ENCODE measurements around the gene GNE.

Gene GNE

DNA sequence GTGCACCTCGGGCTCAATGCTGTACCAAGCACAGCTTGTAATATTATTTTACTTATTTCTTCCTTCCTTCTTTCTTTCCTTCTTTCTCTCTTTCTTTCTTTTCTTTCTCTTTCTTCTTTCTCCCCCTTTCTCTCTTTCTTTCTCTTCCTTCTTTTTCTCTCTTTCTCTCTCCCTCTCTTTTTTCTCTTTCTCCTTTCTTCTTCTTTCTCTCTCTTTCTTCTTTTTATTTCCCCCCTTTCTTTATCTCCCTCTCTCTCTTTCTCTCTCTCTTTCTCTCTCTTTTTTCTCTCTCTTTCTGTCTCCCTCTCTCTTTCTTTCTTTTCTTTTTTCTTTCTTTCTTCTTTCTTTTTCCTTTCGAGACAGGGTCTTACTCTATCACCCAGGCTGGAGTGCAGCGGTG is 32.7 kb upstream of the GNE start:
- Histone ChIP-seq H3F3A (ENCODE audit: insufficient read depth, low read length) (no peaks in the 10 kb centered on the region), H3K79me2 (ENCODE audit: insufficient read depth, low read length) (no peaks in the 10 kb centered on the region), H3K4me1 (ENCODE audit: insufficient read depth, low read length, severe bottlenecking) (no peaks in the 10 kb centered on the region), H3K4me2 (ENCODE audit: low read length) (no peak overlapping the region), H3K9ac (ENCODE audit: low read length) (no peak overlapping the region), H2AFZ (ENCODE audit: low read length) (no peak overlapping the region), H4K20me1 (ENCODE audit: insufficient read depth, low read length) (no peaks in the 10 kb centered on the region), H3K4me3 (ENCODE audit: low read depth, low read length, poor library complexity, severe bottlenecking) (no peak overlapping the region), H3K9me2 (ENCODE audit: low read depth, low read length) (no peaks in the 10 kb centered on the region), H3K27me3 (ENCODE audit: insufficient read depth, low read length) (no peaks in the 10 kb centered on the region; the same call in 1 of the 2 replicates), H3K36me3 (ENCODE audit: insufficient read depth, low read length) (no peaks in the 10 kb centered on the region), H3K9me3 (ENCODE audit: low read length) (no peaks in the 10 kb centered on the region), H3K27ac (ENCODE audit: low read depth, low read length, poor library complexity, severe bottlenecking) (no peak overlapping the region)
- TF ChIP-seq EZH2 (IDR thresholded peaks at IDR 0.05; ENCODE audit: borderline replicate concordance, low read length) = no peak
- TF ChIP-seq, protein P1, sequence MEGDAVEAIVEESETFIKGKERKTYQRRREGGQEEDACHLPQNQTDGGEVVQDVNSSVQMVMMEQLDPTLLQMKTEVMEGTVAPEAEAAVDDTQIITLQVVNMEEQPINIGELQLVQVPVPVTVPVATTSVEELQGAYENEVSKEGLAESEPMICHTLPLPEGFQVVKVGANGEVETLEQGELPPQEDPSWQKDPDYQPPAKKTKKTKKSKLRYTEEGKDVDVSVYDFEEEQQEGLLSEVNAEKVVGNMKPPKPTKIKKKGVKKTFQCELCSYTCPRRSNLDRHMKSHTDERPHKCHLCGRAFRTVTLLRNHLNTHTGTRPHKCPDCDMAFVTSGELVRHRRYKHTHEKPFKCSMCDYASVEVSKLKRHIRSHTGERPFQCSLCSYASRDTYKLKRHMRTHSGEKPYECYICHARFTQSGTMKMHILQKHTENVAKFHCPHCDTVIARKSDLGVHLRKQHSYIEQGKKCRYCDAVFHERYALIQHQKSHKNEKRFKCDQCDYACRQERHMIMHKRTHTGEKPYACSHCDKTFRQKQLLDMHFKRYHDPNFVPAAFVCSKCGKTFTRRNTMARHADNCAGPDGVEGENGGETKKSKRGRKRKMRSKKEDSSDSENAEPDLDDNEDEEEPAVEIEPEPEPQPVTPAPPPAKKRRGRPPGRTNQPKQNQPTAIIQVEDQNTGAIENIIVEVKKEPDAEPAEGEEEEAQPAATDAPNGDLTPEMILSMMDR (IDR thresholded peaks at IDR 0.05; ENCODE audit: low read length) = no peak

DNA sequence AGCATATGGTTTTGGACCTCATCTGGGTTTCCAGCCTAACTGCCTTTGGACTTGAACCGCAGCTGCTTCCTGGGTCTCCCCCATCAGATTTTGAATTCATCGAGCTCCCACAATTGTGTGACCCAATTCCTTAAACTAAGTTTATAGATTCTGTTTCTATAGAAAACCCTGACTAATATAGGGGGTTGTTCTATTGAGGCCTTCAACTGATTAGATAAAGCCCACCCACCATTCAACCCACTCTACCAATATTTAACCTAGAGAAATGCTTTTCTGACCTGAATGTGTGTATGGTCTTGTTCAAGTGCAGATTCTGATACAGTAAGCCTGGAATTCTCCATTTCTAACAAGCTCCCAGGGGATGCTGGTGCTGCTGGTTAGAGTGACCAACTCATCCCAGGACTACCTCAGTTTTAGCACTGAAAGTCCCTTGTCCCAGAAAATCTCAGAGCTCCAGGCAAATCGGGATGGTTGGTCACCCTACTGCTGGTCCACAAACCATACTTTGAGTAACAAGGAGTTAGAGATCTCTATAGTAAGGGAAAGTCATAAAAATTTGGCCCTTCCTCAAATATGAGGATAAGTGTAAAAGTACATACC is 31.7 kb upstream of the GNE start:
- Histone ChIP-seq H3F3A (ENCODE audit: insufficient read depth, low read length) (no peaks in the 10 kb centered on the region), H3K9me3 (ENCODE audit: low read length) (no peaks in the 10 kb centered on the region), H4K20me1 (ENCODE audit: insufficient read depth, low read length) (no peaks in the 10 kb centered on the region), H3K36me3 (ENCODE audit: insufficient read depth, low read length) (no peaks in the 10 kb centered on the region), H2AFZ (ENCODE audit: low read length) (no peak overlapping the region), H3K27me3 (ENCODE audit: insufficient read depth, low read length) (no peaks in the 10 kb centered on the region; the same call in 1 of the 2 replicates), H3K9me2 (ENCODE audit: low read depth, low read length) (no peaks in the 10 kb centered on the region), H3K27ac (ENCODE audit: low read depth, low read length, poor library complexity, severe bottlenecking) (no peak overlapping the region), H3K79me2 (ENCODE audit: insufficient read depth, low read length) (no peaks in the 10 kb centered on the region), H3K4me2 (ENCODE audit: low read length) (no peak overlapping the region), H3K9ac (ENCODE audit: low read length) (no peak overlapping the region), H3K4me3 (ENCODE audit: low read depth, low read length, poor library complexity, severe bottlenecking) (no peak overlapping the region), H3K4me1 (ENCODE audit: insufficient read depth, low read length, severe bottlenecking) (no peaks in the 10 kb centered on the region)
- TF ChIP-seq EZH2 (IDR thresholded peaks at IDR 0.05; ENCODE audit: borderline replicate concordance, low read length) = no peak
- TF ChIP-seq, protein P1 (IDR thresholded peaks at IDR 0.05; ENCODE audit: low read length) = no peak

DNA sequence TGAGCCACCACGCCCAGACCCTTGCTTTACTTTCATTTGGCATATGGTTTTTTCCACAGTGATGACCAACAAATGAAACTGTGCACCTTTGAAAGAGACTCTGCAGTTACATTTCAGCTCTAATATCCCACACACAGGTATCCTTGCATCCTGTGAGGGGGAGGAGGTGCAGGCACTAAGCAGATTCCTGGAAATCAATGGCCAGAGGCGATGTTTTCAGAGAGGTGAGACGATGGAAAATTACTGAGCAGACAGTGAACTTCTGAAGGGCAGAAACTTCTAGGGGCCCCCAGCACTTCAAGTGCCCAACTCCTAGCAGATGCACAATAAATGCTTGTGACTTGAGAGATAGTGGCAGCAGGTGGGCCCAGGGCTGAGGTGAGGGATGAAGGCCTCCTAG is 29.8 kb upstream of the GNE start:
- no peaks in the 10 kb centered on the region for H3K36me3 ChIP-seq (ENCODE audit: insufficient read depth, low read length)
- H3K4me1 ChIP-seq (ENCODE audit: insufficient read depth, low read length, severe bottlenecking) = no peaks in the 10 kb centered on the region
- no peak overlapping the region for H3K9ac ChIP-seq (ENCODE audit: low read length)
- H3K9me3 ChIP-seq (ENCODE audit: low read length) = no peaks in the 10 kb centered on the region
- H4K20me1 ChIP-seq (ENCODE audit: insufficient read depth, low read length) = no peaks in the 10 kb centered on the region
- H3K9me2 ChIP-seq (ENCODE audit: low read depth, low read length) = no peaks in the 10 kb centered on the region
- H3K4me2 ChIP-seq (ENCODE audit: low read length) = no peak overlapping the region
- H3K27me3 ChIP-seq (ENCODE audit: insufficient read depth, low read length) = no peaks in the 10 kb centered on the region; the same call in 1 of the 2 replicates
- TF ChIP-seq EZH2 (IDR thresholded peaks at IDR 0.05; ENCODE audit: borderline replicate concordance, low read length) = no peak
- H3K4me3 ChIP-seq (ENCODE audit: low read depth, low read length, poor library complexity, severe bottlenecking) = no peak overlapping the region
- no peaks in the 10 kb centered on the region for H3F3A ChIP-seq (ENCODE audit: insufficient read depth, low read length)
- no peaks in the 10 kb centered on the region for H3K79me2 ChIP-seq (ENCODE audit: insufficient read depth, low read length)
- H2AFZ ChIP-seq (ENCODE audit: low read length) = no peak overlapping the region
- no peak overlapping the region for H3K27ac ChIP-seq (ENCODE audit: low read depth, low read length, poor library complexity, severe bottlenecking)

DNA sequence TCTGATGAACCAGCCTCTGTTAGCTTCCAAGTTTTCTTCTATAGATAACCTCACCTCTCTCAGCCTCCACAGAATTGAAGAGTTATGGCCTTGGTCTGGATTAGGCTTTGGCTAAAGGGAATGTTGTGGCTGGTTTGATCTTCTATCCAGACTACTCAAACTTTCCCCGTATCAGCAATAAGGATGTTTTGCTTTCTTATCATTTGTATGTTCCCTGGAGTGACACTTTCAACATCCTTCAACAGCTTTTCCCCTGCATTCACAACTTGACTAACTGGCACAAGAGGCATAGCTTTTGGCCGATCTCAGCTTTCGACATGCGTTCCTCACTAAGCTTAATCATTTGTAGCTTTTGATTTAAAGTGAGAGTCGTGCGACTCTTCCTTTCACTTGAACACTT is 28.1 kb upstream of the GNE start:
- H4K20me1 ChIP-seq (ENCODE audit: insufficient read depth, low read length) = no peaks in the 10 kb centered on the region

More for the DNA sequence above, 28.1 kb upstream of the GNE start:
- Histone ChIP-seq H3F3A (ENCODE audit: insufficient read depth, low read length) (no peaks in the 10 kb centered on the region), H3K79me2 (ENCODE audit: insufficient read depth, low read length) (no peaks in the 10 kb centered on the region), H3K27me3 (ENCODE audit: insufficient read depth, low read length) (no peaks in the 10 kb centered on the region; the same call in 1 of the 2 replicates), H3K9ac (ENCODE audit: low read length) (no peak overlapping the region), H3K4me2 (ENCODE audit: low read length) (no peak overlapping the region), H3K9me2 (ENCODE audit: low read depth, low read length) (no peaks in the 10 kb centered on the region), H3K9me3 (ENCODE audit: low read length) (no peaks in the 10 kb centered on the region), H3K27ac (ENCODE audit: low read depth, low read length, poor library complexity, severe bottlenecking) (no peak overlapping the region), H3K4me3 (ENCODE audit: low read depth, low read length, poor library complexity, severe bottlenecking) (no peak overlapping the region), H2AFZ (ENCODE audit: low read length) (no peak overlapping the region), H3K4me1 (ENCODE audit: insufficient read depth, low read length, severe bottlenecking) (no peaks in the 10 kb centered on the region), H3K36me3 (ENCODE audit: insufficient read depth, low read length) (no peaks in the 10 kb centered on the region)
- no peak for TF ChIP-seq EZH2 (IDR thresholded peaks at IDR 0.05; ENCODE audit: borderline replicate concordance, low read length)
- TF ChIP-seq, protein P1 (IDR thresholded peaks at IDR 0.05; ENCODE audit: low read length) = no peak

All from OCI-LY1 (cell line).